D341Med (cell line): ENCODE results near the gene SCAF8.
"Not testable (repeated sequence)": the region's sequence is repeated elsewhere in the genome, so short reads cannot be mapped to it uniquely, and the experiment has no call there.

Experiments used
- DNase-seq: peaks from one replicate; pipeline ENCODE4 v3.0.0; 2012; ENCODE audit warnings: low spot score

Gene SCAF8

DNA sequence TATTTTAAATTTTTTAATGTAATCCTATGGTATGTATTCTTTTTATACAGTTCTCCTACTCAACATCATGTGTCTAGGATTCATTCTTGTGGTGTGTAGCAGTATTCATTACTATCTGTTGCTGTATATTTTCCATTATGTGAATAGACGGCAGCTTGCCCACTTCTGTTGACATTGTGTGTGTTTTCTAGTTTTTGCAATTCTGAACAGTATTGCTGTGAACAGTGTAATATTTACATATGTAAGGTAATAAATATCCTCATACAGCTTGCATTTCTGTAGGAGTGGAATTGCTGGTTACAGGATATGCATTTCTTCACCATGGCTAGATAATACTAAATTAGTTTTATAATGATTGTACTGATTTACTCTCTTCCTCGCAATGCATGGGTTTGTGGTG, 51.9 kb downstream of the SCAF8 start:
- no peak for DNase-seq

GRCh38 chr6:154786144-154786868, 53.1 kb downstream of the SCAF8 start:
- DNase-seq: no peak

GRCh38 chr6:154791556-154792317, 58.5 kb downstream of the SCAF8 start:
- DNase-seq: no peak

DNA sequence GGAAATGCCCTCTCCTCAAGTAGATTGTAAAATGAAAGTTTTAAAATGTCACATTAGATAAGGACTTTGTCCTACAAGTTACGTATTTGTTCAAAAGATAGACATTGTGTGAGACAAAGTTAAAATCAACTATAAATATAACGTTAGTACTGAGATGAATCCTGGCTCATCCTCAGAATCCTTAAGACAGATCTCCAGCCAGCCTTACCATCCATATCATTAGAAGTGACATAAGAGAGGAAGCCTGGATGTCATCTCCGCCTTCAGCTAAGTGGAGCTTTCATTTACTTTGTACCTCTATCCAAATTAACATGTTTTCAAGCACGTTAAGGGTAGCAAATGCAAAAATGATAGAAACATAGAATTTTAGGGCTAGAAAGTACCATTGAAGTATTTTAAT, 59.1 kb downstream of the SCAF8 start:
- no peak for DNase-seq

DNA sequence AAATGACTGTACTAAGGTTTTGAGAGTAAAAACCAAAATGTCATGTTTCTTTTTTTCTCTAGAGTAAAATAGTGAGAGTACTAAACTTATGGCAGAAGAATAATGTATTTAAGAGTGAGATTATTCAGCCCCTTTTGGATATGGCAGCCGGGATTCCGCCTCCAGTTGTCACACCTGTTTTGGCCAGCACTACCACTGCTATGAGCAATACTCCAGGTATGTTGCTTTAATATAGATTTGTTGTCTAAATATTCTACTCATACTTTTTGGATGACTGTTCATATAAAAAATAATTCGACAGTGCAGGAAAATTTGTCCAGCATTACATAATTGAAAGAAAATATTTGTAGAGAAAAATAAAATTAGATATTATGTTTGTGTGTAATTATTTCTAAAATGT, 59.5 kb downstream of the SCAF8 start:
- no peak for DNase-seq

DNA sequence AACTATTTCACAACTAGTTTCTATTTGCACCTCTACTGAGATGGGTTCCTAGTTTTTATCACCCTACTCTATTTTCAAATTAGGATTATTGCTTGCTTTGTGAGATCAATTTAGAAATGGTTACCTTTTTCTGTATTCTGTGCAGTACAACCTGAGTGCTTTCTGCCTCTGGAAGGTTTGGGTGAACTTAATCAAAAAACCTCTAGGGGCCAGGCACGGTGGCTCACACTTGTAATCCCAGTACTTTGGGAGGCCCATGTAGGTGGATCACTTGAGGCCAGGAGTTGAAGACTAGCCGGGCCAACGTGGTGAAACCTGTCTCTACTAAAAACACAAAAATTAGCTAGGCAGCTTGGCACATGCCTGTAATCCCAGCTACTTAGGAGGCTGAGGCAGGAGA, 63.3 kb downstream of the SCAF8 start:
- DNase-seq: no peak

- no peak for DNase-seq
Measured at GRCh38 chr6:154797857-154798256, 64.6 kb downstream of the SCAF8 start.

- no peak for DNase-seq
Measured at GRCh38 chr6:154800338-154800737, 67.1 kb downstream of the SCAF8 start.

DNA sequence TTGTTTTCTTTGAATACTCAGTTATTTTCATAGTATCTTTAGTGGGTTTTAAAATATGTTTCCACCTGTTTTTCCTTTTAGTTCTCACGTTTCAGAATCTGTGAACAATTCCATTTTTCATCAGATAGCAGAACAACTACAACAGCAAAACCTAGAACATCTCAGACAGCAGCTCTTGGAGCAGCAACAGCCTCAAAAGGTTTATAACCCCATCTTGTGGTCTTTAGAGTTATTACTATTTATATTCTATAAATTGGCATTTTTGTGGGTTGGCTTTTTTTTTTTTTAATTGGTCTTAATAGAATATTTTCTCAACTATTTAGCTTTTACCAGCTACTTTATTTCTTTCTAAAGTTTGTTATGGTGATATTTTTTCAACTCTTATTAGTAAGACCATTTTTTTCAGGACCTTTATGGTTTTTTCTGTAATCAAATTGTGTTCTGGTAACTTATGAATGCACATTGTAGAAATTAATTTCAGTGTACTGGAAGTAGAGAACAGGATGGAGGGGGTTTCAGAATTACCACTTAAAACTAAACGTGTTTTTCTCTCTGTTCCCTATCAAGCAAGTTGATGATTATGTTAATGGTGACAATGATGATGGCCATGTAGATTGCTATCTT, 72.2 kb downstream of the SCAF8 start:
- peak; percentile 49 for DNase-seq

DNA sequence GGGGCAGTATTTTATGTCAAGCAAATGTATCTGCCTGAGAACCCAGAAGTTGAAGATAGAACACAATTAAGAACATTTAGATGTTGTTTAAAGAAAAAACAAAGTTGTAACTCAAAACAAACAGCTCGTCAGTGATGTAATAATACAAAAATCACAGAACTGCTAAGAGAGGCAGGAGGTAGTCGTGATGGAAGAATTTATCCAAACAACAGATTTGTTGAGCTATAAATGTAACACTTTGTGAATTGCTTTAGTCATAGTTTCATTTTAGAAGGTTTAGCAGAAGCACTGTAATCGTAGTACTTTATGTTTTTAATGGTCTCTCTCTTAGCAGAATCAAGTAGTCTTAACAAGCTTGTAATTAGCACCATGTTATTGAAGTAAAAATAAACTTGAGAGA, 73.6 kb downstream of the SCAF8 start:
- no peak for DNase-seq

DNA sequence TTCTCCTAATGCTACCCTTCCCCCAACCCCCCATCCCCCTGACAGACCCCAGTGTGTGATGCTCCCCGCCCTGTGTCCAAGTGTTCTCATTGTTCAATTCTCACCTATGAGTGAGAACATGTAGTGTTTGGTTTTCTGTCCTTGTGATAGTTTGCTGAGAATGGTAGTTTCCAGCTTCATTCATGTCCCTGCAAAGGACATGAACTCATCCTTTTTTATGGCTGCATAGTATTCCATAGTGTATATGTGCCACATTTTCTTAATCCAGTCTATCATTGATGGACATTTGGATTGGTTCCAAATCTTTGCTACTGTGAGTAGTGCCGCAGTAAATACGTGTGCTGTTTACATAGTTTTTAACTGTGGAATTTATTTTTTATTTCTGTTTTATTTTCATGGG, 78.4 kb downstream of the SCAF8 start:
- not testable (repeated sequence) for DNase-seq

DNA sequence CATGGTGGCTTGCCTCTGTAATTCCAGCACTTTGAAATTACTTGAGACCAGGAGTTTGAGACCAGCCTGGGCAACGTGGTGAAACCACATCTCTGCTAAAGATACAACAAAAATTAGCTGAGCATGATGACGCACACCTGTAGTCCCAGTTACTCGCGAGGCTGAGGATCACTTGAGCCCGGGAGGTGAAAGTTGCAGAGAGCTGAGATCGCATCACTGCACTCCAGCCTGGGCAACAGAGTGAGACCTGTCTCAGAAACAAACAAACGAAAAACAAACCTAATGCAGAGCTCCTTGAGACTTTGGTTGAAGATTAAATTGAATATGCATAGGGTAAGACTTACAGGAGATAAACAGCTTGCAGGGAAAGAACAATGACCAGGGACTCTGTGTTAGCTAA, 80.8 kb downstream of the SCAF8 start:
- no peak for DNase-seq

GRCh38 chr6:154815938-154816820, 83.0 kb downstream of the SCAF8 start:
- no peak for DNase-seq

DNA sequence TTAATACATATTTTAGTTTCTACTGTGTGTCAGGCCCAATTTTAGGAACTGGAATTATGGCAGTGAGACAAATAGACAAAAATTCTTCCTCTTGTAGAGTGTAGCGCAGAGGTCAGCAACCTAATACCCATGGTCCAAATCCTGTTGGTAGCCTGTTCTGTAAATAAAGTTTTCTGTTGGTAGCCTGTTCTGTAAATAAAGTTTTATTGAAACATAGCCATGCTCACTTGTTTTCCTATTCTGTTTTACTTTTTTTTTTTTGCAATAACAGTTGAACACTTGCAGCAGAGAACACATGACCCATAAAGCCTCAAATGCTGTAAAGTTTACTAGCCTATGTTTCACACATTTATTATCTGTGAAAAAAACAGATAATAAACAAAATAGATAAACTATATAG, 87.9 kb downstream of the SCAF8 start:
- no peak for DNase-seq

DNA sequence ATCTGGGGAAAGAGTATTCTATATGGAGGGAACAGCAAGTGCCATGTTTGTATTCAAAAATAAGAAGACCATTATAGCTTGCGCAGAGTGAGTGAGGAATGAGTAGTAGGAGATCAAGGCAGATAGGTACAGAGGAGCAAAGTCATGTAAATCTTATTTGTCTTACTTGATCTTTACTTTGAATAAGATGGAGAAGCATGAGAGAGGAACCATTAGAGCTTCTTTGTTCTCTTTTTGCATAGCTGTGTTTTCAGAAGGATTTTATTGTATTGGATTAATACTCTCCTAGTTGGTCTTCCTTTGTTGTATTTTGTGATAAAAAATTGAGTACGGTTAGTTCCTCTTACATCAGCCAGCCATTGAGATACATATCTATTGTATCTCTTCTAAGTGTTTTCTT, 88.4 kb downstream of the SCAF8 start:
- no peak for DNase-seq

- DNase-seq: no peak
Measured at GRCh38 chr6:154822947-154823558, 89.8 kb downstream of the SCAF8 start.

DNA sequence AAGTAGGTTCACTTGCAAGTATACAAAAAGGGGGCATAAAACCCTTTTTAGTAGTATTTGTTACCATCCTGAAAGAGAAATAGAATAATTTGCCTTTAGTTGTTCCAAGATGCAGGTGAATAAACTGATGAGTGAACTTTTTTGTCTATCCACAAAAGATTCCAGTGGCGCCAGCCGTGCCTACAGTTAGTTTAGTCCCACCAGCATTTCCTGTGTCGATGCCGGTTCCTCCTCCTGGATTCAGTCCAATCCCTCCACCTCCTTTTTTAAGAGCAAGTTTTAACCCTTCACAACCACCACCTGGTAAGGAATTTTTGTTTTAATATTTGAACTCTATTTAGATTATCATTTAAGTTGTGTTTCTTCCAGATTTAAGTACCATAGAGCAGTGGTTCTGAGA, 90.9 kb downstream of the SCAF8 start:
- no peak for DNase-seq

DNA sequence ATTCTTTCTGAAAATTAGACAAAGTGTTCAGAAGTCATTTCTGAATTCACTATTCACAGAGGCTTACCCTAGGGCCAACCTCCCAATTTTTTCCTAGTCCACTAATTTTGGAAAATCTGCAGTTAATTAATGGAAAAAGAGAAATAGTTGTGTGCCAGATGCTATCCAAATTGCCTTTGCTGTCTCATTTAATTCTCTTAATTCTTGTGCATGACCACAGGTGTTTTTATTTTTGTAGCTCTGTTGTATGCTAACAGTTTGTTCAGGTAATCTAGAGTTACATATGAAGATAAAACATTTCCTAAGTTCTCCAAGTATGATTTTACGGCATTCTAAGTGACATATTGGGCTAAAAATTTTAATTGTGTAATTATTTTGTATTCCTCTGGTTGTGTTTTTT, 96.8 kb downstream of the SCAF8 start:
- DNase-seq: no peak

- no peak for DNase-seq
Measured at GRCh38 chr6:154830771-154831170, 97.6 kb downstream of the SCAF8 start.

DNA sequence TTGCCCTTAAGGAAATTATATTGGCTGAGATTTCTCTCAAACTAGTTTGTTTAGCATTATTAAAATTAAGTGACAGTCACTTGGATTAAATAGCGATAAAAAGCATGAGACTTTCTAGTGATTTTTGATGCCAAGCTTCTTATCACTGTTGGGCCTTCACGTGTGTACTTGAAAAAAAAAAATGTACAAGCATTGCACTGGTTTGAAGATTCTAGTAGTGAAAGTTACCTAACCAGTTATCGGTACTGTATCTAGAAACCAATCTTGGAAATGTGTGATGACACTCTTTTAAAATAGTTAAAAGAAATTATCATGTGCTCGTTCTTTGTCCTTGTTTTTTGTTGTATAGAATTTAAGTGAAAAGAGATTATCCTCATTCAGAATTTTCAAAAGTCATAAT, 102.1 kb downstream of the SCAF8 start:
- no peak for DNase-seq

DNA sequence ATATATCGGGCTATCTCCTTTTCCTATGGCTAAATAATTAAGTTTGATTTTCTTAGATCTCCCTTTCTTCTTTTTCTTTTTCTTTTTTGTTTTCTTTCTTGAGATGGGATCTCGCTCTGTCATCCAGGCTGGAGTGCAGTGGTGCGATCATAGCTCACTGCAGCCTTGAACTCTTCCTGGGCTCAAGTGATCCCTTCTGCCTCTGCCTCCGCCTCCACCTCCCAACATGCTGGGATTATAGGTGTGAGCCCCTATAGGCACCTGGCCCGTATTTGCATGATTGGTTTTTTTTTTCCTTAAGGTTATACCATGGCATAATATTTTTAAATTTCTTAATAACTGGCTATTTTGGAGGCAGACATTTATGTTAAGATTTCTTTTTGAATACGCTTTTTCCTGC, 106.3 kb downstream of the SCAF8 start:
- DNase-seq: no peak

DNA sequence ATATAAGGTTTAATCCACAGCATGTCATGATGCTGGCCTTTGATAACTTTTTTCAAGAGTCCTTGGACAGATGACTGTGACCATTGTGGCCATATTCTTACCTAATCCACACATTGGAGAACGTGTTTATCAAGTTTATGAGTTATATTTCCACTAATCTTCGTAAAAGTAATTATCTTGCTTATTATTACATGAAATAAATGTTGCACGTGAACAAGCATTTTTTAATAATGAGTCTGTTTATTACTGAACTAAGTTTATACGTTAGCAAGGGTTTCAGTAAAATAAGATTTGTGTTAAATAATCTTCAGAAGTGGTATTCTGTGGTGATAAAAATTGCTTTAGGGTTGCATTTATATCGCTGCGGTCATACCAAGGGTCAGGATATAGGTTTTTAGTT, 107.1 kb downstream of the SCAF8 start:
- DNase-seq: no peak
